ENCODE results near the gene MARS1. TPM values are rescaled to one million over a fixed set of nuclear protein-coding genes. Genes with fewer than 3 reads are reported as not detected.

Gene MARS1
- total RNA-seq (2022; extraction: Qiagen RNA extraction; ENCODE audit: low read depth), result 137 to 258 TPM (median 165 TPM) in 5 replicates

DNA sequence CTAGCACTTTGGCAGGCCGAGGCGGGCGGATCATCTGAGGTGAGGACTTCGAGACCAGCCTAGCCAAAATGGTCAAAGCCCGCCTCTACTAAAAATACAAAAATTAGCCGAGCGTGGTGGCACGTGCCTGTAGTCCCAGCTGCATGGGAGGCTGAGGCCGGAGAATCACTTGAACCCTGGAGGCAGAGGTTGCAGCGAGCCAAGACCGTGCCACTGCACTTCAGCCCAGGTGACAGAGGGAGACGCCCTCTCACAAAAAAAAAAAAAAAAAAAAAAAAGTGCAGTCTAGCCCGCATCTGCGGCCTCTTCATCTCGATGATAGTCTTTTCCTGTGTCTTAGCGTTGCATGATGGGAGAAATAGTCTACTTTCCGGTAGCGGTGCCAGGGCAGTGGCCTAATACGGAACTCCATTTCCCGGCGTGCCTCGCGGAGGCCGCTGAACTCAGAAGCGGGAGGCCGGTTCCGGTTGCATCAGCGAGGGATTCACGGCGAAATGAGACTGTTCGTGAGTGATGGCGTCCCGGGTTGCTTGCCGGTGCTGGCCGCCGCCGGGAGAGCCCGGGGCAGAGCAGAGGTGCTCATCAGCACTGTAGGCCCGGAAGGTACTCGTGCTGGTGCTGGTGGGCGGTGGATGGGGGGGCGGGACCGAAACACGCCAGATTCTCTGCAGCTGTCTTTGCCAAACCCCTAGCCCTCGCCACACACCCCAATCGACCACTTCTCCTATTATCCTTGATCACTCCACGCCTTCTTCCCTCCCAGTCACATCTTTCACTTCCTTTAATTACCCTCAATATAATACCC is at the start of gene MARS1:
TSS of gene MARS1 (plus strand) at position 472 of the 805 bp plus-strand sequence. CDS start at position 495, 23 bp downstream.

DNA sequence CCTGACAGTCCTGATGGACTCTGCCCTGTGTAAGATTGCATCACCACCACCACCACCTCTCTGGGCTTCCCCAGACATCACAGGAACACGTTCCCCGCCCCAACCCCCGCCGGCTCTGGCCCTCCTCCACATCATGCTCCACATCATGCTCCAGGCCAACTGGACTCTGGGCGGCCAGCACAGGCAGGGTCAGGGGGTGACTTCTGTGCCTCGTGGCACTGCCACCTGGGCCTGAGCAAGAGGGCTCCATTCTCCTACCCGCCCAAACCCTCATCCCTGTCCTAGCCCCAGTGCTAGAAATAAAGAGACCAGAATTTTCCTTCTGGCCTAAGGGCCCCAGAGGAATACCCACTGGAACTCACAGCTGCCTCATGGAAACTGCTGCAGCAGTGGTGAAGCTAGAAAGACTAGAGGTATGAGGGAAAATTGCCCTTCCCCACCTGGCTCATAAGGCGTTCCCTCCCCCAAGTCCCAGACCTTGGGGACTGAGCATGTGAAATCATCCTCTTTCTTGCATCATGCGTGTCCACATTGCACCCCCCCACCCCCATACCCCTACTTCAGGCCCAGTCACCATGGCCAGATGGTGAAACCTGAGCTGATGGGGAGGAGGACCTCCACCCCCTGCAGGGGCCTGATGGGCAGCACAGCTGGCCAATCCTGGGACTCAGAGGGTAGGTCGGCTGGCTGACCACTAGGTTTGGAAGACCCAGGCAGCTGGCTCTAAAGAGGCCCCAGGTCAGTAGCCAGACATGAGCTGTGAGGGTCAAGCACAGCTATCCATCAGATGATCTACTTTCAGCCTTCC is 33.1 kb upstream of the MARS1 start, which contains the start of gene INHBE:
TSS of gene INHBE (plus strand) at position 742 of the 808 bp plus-strand sequence. CDS start 230 bp downstream, outside the sequence.

DNA sequence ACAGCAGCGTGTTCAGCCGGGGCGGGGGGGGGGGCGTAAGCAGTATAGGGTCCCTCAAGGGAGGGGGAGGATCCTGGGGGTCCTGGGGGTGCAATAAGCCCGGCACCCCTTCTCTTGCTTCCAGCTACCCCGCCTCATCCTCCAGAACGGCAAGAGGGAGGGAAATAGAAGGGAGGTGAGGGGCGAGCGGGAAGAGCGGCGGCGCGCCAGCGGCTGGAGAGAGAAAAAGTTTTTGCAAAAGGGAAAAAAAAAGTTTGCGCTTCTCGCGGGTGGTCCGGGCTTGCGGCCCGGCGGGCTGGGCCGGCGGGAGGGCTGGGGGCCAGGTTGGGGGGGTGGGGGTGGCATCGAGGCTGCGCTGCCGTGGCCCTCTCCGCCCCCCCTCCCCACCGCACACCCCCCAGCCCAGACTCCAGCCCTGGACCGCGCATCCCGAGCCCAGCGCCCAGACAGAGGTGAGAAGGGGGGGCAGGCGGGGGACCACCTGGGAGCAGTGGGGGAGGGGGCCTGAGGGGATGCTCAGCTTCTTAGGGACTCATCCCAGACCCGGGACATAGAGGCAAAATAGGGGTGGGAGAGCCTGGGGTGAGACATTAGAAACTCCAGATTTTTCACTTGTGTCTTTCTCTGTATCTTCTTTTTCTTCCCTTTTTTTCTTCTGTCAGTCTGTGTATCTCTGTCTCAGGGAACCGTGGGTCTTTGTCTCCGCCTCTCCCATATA is 28.0 kb upstream of the MARS1 start, which contains the start of gene GLI1:
TSS of gene GLI1 (plus strand) at position 36 of the 718 bp plus-strand sequence. CDS start 3,907 bp downstream, outside the sequence.

DNA sequence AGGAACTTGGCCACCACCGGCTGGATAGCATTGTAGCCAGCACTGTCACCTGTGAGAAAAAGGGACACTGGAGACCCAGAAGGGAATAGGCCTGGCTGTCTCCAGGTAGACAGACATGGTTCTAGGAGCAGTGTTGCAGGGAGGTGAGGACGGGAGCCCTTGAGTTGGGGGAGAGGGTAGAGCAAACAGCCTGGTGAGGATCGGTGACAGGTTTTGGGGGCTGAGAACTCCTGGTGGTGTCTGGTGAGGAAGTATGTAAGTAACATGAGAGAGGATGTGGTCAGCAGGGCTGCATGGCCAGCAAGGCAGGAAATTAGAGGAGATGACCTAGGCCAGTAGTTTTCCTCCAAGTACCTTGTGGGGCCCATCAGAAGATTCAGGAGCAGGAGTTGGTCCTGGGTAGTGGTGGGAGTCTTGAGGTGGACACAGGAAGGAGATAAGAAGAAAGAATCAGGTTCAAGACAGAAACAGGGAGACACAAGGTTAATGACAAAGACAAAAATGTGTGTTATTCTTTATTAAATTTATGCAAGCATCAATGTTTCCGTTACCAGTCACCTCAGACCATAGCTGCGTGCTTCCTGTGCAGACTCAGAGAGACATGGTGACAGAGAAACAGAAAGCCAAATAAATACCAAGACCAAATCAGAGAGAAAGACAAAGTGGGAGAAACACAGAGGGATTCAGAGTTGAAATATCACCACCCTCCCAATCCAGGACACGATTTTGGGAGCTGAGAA is 8.3 kb upstream of the MARS1 start, which contains the start of gene ARHGAP9:
TSS of gene ARHGAP9 (minus strand) at position 491 of the 740 bp plus-strand sequence. CDS start at position 31, 460 bp downstream.

DNA sequence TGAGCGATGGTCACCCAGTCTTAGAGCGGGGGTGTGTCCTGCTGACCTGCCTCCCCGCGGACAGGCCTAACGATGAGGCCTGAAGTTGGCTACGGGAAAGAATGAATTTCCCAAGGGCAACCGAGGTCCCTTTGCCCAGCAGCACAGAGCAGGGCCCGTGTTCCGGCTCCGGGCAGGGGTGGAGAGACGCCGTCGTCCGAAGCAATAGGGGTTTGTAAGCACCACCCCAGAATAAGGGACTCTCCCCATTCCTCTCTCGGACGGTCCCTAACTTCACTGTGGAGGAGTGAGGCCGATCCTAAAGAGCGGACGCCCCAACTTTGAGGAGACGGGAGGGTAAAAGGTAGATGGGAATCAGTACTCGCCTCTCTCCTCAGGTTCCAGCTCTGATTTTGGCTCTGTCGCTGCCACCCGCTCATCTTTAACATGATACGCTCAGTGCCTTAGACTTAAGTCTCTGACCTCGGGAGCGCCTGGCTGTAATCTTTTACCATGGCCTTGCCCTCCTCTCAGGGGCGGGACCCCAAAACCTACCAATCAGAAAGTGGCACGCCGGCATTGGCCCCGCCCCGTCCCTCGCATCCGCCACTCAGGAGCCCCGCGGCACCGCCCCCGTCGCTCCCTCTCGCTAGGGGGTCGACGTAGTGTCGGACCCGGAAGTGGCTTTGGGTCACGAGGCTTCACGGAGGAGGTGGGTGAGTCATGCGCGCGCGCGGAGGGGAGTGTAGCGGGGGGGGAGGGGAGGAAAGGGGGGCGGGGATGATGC is 32.4 kb downstream of the MARS1 start, which contains the start of gene DDIT3:
TSS of gene DDIT3 (minus strand) at position 462 of the 766 bp plus-strand sequence. CDS start 3,108 bp downstream, outside the sequence.

DNA sequence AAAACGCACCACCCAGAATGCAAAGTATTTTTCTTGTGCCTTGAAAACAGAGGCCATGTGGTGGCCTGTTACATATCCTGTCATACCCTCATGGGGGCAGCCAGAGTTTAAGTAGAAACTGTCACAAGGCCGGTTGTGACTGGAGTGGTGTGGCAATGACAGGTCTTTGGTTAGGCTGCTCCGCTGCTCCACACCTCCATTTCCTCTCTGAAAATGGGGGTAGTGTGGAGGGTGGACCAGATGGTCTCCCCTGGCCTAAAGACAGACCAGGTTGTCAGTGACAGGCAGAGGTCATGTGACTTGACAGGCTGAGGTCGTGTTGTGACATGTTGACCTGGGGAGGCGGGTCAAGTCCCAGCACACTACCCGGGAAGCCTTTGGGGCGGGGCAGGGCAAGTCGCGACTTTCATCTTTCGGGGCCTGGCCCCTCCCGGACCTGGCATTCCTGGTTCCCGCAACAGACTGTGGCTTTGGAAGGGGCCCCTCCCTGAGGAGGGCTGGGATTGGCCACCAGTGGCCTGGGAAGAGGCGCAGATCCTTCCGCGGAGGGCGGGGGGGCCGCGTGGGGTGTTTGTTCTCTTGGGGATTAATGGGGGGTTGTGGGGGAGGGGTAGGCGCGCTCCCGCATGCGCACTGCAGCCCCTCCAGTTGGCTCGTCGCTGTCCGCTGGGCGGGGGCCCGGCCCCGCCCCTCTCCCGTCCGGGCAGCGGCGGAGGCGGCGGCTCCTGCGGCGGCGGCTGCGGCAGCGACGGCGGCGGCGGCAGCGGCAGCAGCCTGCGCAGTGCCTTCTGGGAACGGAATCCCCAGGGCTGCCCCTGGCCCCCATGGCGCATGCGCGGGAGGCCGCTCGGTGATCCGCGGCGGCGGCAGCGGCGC is 34.4 kb downstream of the MARS1 start, which contains the start of gene MBD6:
TSS of gene MBD6 (plus strand) at position 814 of the 876 bp plus-strand sequence. CDS start 1,480 bp downstream, outside the sequence.

DNA sequence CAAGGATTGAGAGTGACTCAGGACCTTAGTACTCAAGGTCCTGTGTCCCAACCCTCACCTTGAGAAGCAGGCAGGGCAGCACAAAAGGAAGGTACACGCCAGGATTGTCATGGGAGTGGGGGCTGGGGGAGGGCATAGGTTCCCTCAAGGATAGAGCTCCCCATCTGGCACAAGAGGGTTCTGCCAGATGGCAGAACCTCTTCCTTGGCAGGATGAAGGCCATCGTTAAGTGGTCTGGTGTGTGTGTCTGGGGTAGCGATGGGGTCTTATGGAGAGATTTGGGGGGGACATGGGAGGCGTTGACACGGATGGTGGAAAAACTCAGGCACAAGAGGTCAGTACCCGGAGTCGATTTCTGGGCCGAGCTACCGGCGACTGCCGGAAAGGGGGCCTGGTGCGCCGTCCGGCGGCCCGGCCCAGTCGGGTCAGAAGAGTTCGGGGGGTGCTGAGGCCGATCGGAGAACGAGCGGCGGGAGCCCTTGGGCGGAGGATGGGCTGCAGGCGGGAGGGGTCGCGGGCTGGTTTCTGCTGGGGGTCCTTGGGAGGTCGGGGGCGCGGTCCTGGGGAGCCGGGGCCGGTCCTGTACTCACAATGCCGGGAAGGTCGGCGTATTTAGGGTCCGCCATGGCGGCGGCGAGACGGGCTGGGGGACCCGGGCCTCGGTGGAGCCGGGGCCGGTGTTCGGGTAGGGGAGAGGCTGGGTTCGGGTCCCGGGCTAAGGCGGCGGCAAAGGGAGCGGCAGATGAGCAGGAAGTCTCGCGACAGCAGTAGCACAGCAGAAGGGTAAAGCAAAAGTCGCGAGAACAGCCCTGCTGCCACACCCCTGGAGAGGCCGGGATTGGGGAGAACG is 58.8 kb downstream of the MARS1 start, which contains the start of gene DCTN2:
TSS of gene DCTN2 (minus strand) at position 755 of the 850 bp plus-strand sequence. CDS start at position 626, 129 bp downstream.

DNA sequence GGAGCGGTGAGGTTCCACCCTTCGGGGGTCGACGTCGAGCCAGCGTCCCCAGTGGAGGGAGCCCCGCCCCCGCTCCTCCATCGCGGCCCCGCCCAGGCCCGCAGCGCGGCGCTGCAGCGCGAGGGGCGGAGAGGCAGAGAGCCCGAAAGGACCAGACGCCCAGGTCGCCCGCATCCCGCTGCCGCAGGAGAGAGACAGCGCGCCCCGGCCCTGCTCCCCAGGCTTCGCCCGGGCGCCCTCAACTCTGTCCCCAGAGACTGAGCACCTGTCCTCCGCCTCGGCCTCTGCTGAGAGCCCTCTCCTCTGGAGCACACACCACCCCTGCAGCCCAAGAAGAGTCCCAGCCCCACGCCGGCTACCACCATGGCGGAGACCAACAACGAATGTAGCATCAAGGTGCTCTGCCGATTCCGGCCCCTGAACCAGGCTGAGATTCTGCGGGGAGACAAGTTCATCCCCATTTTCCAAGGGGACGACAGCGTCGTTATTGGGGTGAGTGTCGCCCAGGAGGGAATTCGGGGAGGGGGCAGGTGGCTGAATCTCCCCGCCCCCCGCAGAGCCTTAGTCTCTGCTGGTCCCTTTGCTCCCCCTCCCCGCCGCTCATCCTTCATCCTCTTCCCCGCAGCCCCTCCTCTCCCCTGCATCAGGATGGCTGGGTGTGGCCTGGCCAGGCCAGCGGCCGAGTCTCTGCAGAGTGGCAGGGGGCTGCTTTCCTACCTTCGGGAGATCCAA is 62.2 kb downstream of the MARS1 start, which contains the start of gene KIF5A:
TSS of gene KIF5A (plus strand) at position 136 of the 732 bp plus-strand sequence. CDS start at position 364, 228 bp downstream.

Other genes starting within 250 kb of the MARS1 start
- 0.26 to 0.50 TPM (median 0.30 TPM) in 5 replicates for gene STAC3, start 236.9 kb upstream of the MARS1 start, total RNA-seq (2022; extraction: Qiagen RNA extraction; ENCODE audit: low read depth)
- gene R3HDM2, start 57.0 kb upstream of the MARS1 start, total RNA-seq (2022; extraction: Qiagen RNA extraction; ENCODE audit: low read depth), result 7.7 to 10.4 TPM (median 9.5 TPM) in 5 replicates
- gene INHBC, start 53.3 kb upstream of the MARS1 start, total RNA-seq (2022; extraction: Qiagen RNA extraction; ENCODE audit: low read depth), result not detected in 5 replicates
- gene INHBE, start 32.8 kb upstream of the MARS1 start, total RNA-seq (2022; extraction: Qiagen RNA extraction; ENCODE audit: low read depth), result 0.08 to 0.25 TPM (median 0.12 TPM) in 3 of 5 replicates, not detected in the others
- 7.7 to 10.7 TPM (median 8.5 TPM) in 5 replicates for gene GLI1, start 28.3 kb upstream of the MARS1 start, total RNA-seq (2022; extraction: Qiagen RNA extraction; ENCODE audit: low read depth)
- 0.22 to 0.68 TPM (median 0.35 TPM) in 5 replicates for gene ARHGAP9, start 8.2 kb upstream of the MARS1 start, total RNA-seq (2022; extraction: Qiagen RNA extraction; ENCODE audit: low read depth)
- gene DDIT3, start 32.4 kb downstream of the MARS1 start, total RNA-seq (2022; extraction: Qiagen RNA extraction; ENCODE audit: low read depth), result 30.4 to 41.9 TPM (median 34.7 TPM) in 5 replicates
- 16.7 to 30.9 TPM (median 25.6 TPM) in 5 replicates for gene MBD6, start 34.8 kb downstream of the MARS1 start, total RNA-seq (2022; extraction: Qiagen RNA extraction; ENCODE audit: low read depth)
- 114 to 168 TPM (median 120 TPM) in 5 replicates for gene DCTN2, start 59.1 kb downstream of the MARS1 start, total RNA-seq (2022; extraction: Qiagen RNA extraction; ENCODE audit: low read depth)
- 0.14 to 0.27 TPM (median 0.24 TPM) in 5 replicates for gene KIF5A, start 62.0 kb downstream of the MARS1 start, total RNA-seq (2022; extraction: Qiagen RNA extraction; ENCODE audit: low read depth)
- 40.8 to 44.9 TPM (median 42.5 TPM) in 5 replicates for gene PIP4K2C, start 103.1 kb downstream of the MARS1 start, total RNA-seq (2022; extraction: Qiagen RNA extraction; ENCODE audit: low read depth)
- 16.2 to 18.8 TPM (median 17.8 TPM) in 5 replicates for gene DTX3, start 116.8 kb downstream of the MARS1 start, total RNA-seq (2022; extraction: Qiagen RNA extraction; ENCODE audit: low read depth)
- 6.1 to 7.7 TPM (median 6.6 TPM) in 5 replicates for gene ARHGEF25, start 123.4 kb downstream of the MARS1 start, total RNA-seq (2022; extraction: Qiagen RNA extraction; ENCODE audit: low read depth)
- 29.9 to 52.0 TPM (median 44.1 TPM) in 5 replicates for gene B4GALNT1, start 145.1 kb downstream of the MARS1 start, total RNA-seq (2022; extraction: Qiagen RNA extraction; ENCODE audit: low read depth)
- 112 to 122 TPM (median 116 TPM) in 5 replicates for gene OS9, start 206.1 kb downstream of the MARS1 start, total RNA-seq (2022; extraction: Qiagen RNA extraction; ENCODE audit: low read depth)

Data from A549 treated with RU486 at 1 μM for 4 hours (cell line).